Astrocyte (in vitro differentiated cells and primary cell): ENCODE data around the gene DNAAF5. TPM values are rescaled to one million over a fixed set of nuclear protein-coding genes. Genes with fewer than 3 reads are reported as not detected.

Source experiments
- DNase-seq: peaks from one replicate; pipeline ENCODE4 v3.0.0-alpha.2; 2010; ENCODE audit warnings: low read depth
- FAIRE-seq: peaks from 2 replicates; lab custom pipeline; 2011; peaks lifted over from hg19 to GRCh38; lab: Jason Lieb, UNC
- H2AFZ ChIP-seq: 2 replicates; pipeline ENCODE4 v1.6.0; 2012; ENCODE audit warnings: low read depth, low read length, inconsistent platforms
- H3K27ac ChIP-seq: 2 replicates; pipeline ENCODE4 v1.5.1; 2011; ENCODE audit warnings: low read depth, low read length, inconsistent platforms
- H3K27me3 ChIP-seq: 2 replicates; pipeline ENCODE4 v1.6.0; 2011; ENCODE audit warnings: low read length, inconsistent platforms; ENCODE audit not compliant: insufficient read depth
- H3K36me3 ChIP-seq: 2 replicates; pipeline ENCODE4 v1.5.1; 2011; ENCODE audit warnings: low read length, inconsistent platforms; ENCODE audit not compliant: insufficient read depth
- H3K4me1 ChIP-seq: 2 replicates; pipeline ENCODE4 v1.5.1; 2011; ENCODE audit warnings: low read length, inconsistent platforms; ENCODE audit not compliant: insufficient read depth
- H3K4me2 ChIP-seq: 2 replicates; pipeline ENCODE4 v1.6.0; 2012; ENCODE audit warnings: low read length, inconsistent platforms
- H3K4me3 ChIP-seq: 2 replicates; pipeline ENCODE4 v1.5.1; 2011; ENCODE audit warnings: low read depth, mild to moderate bottlenecking, low read length, inconsistent platforms; ENCODE audit not compliant: insufficient read depth
- H3K79me2 ChIP-seq: 2 replicates; pipeline ENCODE4 v1.6.0; 2012; ENCODE audit warnings: mild to moderate bottlenecking, low read length, inconsistent platforms; ENCODE audit not compliant: insufficient read depth
- H3K9ac ChIP-seq: 2 replicates; pipeline ENCODE4 v1.6.0; 2012; ENCODE audit warnings: mild to moderate bottlenecking, low read length, inconsistent platforms
- H3K9me3 ChIP-seq: 2 replicates; pipeline ENCODE4 v1.5.1; 2012; ENCODE audit warnings: low read depth, mild to moderate bottlenecking, low read length, inconsistent platforms; ENCODE audit not compliant: insufficient read depth
- H4K20me1 ChIP-seq: 2 replicates; pipeline ENCODE4 v1.6.0; 2012; ENCODE audit warnings: low read length, inconsistent platforms; ENCODE audit not compliant: insufficient read depth
- H3K27ac Mint-ChIP-seq: one replicate; pipeline ENCODE4 v1.8.0; 2021; ENCODE audit warnings: mild to moderate bottlenecking, mixed read lengths; ENCODE audit not compliant: unreplicated experiment
- H3K27me3 Mint-ChIP-seq: one replicate; pipeline ENCODE4 v1.8.0; 2021; ENCODE audit warnings: low read depth, mixed read lengths; ENCODE audit not compliant: unreplicated experiment
- H3K36me3 Mint-ChIP-seq: one replicate; pipeline ENCODE4 v1.8.0; 2021; ENCODE audit warnings: low read depth, mixed read lengths; ENCODE audit not compliant: unreplicated experiment
- H3K4me1 Mint-ChIP-seq: one replicate; pipeline ENCODE4 v1.8.0; 2021; ENCODE audit warnings: low read depth, mixed read lengths; ENCODE audit not compliant: unreplicated experiment
- H3K4me3 Mint-ChIP-seq: one replicate; pipeline ENCODE4 v1.8.0; 2021; ENCODE audit warnings: mild to moderate bottlenecking, moderate library complexity, mixed read lengths; ENCODE audit not compliant: unreplicated experiment
- H3K9me3 Mint-ChIP-seq: one replicate; pipeline ENCODE4 v1.8.0; 2021; ENCODE audit warnings: mild to moderate bottlenecking, mixed read lengths; ENCODE audit not compliant: unreplicated experiment
- CTCF ChIP-seq: IDR thresholded peaks from 2 replicates; pipeline ENCODE4 v1.5.1; 2011; ENCODE audit warnings: low read depth, mild to moderate bottlenecking, inconsistent platforms, low read length, moderate library complexity; ENCODE audit not compliant: insufficient read depth
- EZH2 ChIP-seq: IDR thresholded peaks from 2 replicates; pipeline ENCODE4 v1.6.1; 2012; ENCODE audit warnings: mild to moderate bottlenecking, low read length, inconsistent platforms; ENCODE audit not compliant: insufficient read depth
- total RNA-seq: library from RNA; stranded (reverse); gene quantifications from 2 replicates; pipeline ENCODE4 v1.2.1, GENCODE V29; 2021

The DNAAF5 gene
- total RNA-seq, 1 donor from 2014 or later = 24.5 TPM

GRCh38 chr7:744854-745430, 18.4 kb downstream of the DNAAF5 start:
- Histone ChIP-seq H3K9me3 (no peaks in the 10 kb centered on the region), H3K4me2 (no peak overlapping the region), H4K20me1 (peaks cover 24% of the 10 kb centered on the region), H2AFZ (no peak overlapping the region), H3K27me3 (no peaks in the 10 kb centered on the region), H3K9ac (no peak overlapping the region), H3K27ac (no peak overlapping the region), H3K4me1 (peaks cover 2% of the 10 kb centered on the region), H3K4me3 (no peak overlapping the region), H3K36me3 (peaks cover 7% of the 10 kb centered on the region), H3K79me2 (peaks cover 28% of the 10 kb centered on the region)
- Mint-ChIP-seq H3K9me3 (no peaks in the 10 kb centered on the region), H3K4me3 (no peak overlapping the region), H3K4me1 (no peaks in the 10 kb centered on the region), H3K27me3 (no peaks in the 10 kb centered on the region), H3K27ac (no peak overlapping the region), H3K36me3 (peaks cover 21% of the 10 kb centered on the region)
- DNase-seq = no peak
- TF ChIP-seq EZH2 (no peak), CTCF (no peak)
- no peak for FAIRE-seq

- no peaks in the 10 kb centered on the region for H3K27me3 ChIP-seq
- no peak overlapping the region for H3K4me3 ChIP-seq
- FAIRE-seq (no peak), DNase-seq (no peak)
- no peak overlapping the region for H3K9ac ChIP-seq
- Mint-ChIP-seq H3K36me3 (peaks cover 21% of the 10 kb centered on the region), H3K4me3 (no peak overlapping the region), H3K27me3 (no peaks in the 10 kb centered on the region), H3K9me3 (no peaks in the 10 kb centered on the region), H3K4me1 (no peaks in the 10 kb centered on the region), H3K27ac (no peak overlapping the region)
- H3K9me3 ChIP-seq = no peaks in the 10 kb centered on the region
- TF ChIP-seq EZH2 = no peak
- no peak for TF ChIP-seq CTCF
- peaks cover 2% of the 10 kb centered on the region for H3K4me1 ChIP-seq
- peaks cover 28% of the 10 kb centered on the region for H3K79me2 ChIP-seq
- H2AFZ ChIP-seq = no peak overlapping the region
- peaks cover 28% of the 10 kb centered on the region for H4K20me1 ChIP-seq
- peaks cover 7% of the 10 kb centered on the region for H3K36me3 ChIP-seq
- H3K4me2 ChIP-seq = no peak overlapping the region
- H3K27ac ChIP-seq = no peak overlapping the region
Measured at GRCh38 chr7:745431-746154, 19.1 kb downstream of the DNAAF5 start.
